NT2/D1 (cell line): ENCODE results near the gene C9orf72.
"Not testable (repeated sequence)": the region's sequence is repeated elsewhere in the genome, so short reads cannot be mapped to it uniquely, and the experiment has no call there.

Experiments
- DNase-seq: peaks from one replicate; pipeline ENCODE4 v3.0.0-alpha.2; 2011; ENCODE audit warnings: low read depth, low spot score
- H3K27me3 ChIP-seq: 2 replicates; pipeline ENCODE4 v1.6.0; 2011; ENCODE audit warnings: mild to moderate bottlenecking; ENCODE audit not compliant: insufficient read length, insufficient read depth
- H3K36me3 ChIP-seq: 2 replicates; pipeline ENCODE4 v1.6.1; 2011; ENCODE audit warnings: mild to moderate bottlenecking, low read length, mixed read lengths; ENCODE audit not compliant: insufficient read depth, insufficient read length
- H3K4me1 ChIP-seq: 2 replicates; pipeline ENCODE4 v1.5.1; 2011; ENCODE audit not compliant: insufficient read depth, insufficient read length
- H3K4me3 ChIP-seq: 2 replicates; pipeline ENCODE4 v1.5.1; 2011; ENCODE audit warnings: low read depth; ENCODE audit not compliant: insufficient read length
- H3K9ac ChIP-seq: 2 replicates; pipeline ENCODE4 v1.6.0; 2011; ENCODE audit warnings: low read depth; ENCODE audit not compliant: insufficient read length
- H3K9me3 ChIP-seq: 2 replicates; pipeline ENCODE4 v1.5.1; 2011; ENCODE audit warnings: mild to moderate bottlenecking, low read length; ENCODE audit not compliant: insufficient read depth
- SUZ12 ChIP-seq: IDR thresholded peaks from 2 replicates; pipeline ENCODE4 v1.6.1; 2011; ENCODE audit not compliant: insufficient read length, insufficient read depth; ENCODE audit errors: extremely low read depth
- YY1 ChIP-seq: IDR thresholded peaks from 2 replicates; pipeline ENCODE4 v1.6.1; 2011; ENCODE audit not compliant: insufficient read length, insufficient read depth
- ZNF274 ChIP-seq: IDR thresholded peaks from 2 replicates; pipeline ENCODE4 v1.6.1; 2011; ENCODE audit warnings: mild to moderate bottlenecking, low read depth, low read length

Gene C9orf72, protein sequence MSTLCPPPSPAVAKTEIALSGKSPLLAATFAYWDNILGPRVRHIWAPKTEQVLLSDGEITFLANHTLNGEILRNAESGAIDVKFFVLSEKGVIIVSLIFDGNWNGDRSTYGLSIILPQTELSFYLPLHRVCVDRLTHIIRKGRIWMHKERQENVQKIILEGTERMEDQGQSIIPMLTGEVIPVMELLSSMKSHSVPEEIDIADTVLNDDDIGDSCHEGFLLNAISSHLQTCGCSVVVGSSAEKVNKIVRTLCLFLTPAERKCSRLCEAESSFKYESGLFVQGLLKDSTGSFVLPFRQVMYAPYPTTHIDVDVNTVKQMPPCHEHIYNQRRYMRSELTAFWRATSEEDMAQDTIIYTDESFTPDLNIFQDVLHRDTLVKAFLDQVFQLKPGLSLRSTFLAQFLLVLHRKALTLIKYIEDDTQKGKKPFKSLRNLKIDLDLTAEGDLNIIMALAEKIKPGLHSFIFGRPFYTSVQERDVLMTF

DNA sequence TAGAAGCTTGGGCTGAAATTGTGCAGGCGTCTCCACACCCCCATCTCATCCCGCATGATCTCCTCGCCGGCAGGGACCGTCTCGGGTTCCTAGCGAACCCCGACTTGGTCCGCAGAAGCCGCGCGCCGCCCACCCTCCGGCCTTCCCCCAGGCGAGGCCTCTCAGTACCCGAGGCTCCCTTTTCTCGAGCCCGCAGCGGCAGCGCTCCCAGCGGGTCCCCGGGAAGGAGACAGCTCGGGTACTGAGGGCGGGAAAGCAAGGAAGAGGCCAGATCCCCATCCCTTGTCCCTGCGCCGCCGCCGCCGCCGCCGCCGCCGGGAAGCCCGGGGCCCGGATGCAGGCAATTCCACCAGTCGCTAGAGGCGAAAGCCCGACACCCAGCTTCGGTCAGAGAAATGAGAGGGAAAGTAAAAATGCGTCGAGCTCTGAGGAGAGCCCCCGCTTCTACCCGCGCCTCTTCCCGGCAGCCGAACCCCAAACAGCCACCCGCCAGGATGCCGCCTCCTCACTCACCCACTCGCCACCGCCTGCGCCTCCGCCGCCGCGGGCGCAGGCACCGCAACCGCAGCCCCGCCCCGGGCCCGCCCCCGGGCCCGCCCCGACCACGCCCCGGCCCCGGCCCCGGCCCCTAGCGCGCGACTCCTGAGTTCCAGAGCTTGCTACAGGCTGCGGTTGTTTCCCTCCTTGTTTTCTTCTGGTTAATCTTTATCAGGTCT lies at the start of gene C9orf72:
Gene C9orf72, minus strand, starts transcription at position 564 of the 716 bp plus-strand sequence. CDS start 6,361 bp downstream, outside the sequence.
- TF ChIP-seq ZNF274, result no peak
- TF ChIP-seq YY1, result no peak
- TF ChIP-seq SUZ12, result no peak
- peaks cover 12% of the 10 kb centered on the region for H3K27me3 ChIP-seq
- peaks cover 2% of the 10 kb centered on the region for H3K9me3 ChIP-seq
- H3K9ac ChIP-seq, result peak within 1 kb of the TSS; percentile 94
- peak; percentile 23 for DNase-seq
- H3K4me1 ChIP-seq, result no peaks in the 10 kb centered on the region
- H3K36me3 ChIP-seq, result no peaks in the 10 kb centered on the region
- H3K4me3 ChIP-seq, result peak within 1 kb of the TSS; percentile 89

DNA sequence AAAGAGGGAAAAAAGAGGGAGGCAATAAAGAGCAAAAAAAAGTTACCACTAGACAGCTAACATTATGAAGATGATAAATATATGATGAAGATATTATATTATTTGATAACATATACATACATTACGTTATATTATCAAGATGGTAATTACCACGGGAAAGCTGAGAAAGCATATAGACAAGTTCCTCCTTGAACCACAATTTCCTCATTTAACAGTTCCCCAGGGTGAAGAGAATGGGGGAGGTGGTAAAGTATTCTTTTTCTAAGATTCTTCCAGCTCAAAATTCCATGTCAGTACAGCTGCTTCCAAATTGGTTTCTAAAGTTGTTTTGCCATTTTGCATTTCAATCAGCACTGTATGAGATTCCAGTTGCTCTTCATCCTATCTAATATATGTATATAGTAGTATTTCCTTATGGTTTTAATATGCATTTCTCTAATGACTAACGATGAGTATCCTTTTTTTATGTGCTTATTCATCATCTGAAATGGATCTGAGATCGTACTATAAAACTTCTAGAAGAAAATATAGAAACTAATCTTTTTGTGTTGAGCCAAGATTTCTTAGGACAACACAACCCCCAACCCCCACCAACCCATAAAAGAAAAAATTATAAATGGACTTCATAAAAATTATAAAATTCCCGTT lies 49.5 kb upstream of the C9orf72 start:
- Histone ChIP-seq H3K36me3 (no peaks in the 10 kb centered on the region), H3K9me3 (no peaks in the 10 kb centered on the region), H3K27me3 (peaks cover 3% of the 10 kb centered on the region), H3K4me1 (no peaks in the 10 kb centered on the region), H3K4me3 (no peak overlapping the region), H3K9ac (no peak overlapping the region)
- DNase-seq, result no peak
- no peak for TF ChIP-seq YY1
- no peak for TF ChIP-seq SUZ12
- no peak for TF ChIP-seq ZNF274

DNA sequence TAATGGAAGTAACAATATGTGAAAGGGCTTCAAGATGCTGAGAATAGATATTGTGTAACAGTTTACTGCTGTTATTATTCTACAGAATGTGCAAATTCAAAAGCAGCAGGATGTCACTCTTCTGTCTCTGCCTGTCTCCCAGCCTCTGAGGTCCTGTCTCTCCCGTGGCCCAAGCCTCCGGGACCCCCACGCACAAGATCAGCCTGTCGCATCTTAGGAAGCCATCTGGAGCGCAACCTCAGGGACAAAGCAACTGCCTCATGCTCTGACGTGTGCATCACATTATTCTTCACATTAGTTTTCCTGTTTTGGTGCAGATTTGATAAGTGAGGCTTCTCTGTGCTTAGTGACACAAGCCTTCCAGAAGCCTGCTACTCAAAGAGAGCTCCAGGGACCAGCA lies 46.5 kb upstream of the C9orf72 start:
- TF ChIP-seq SUZ12 (no peak), ZNF274 (no peak)
- no peaks in the 10 kb centered on the region for H3K4me1 ChIP-seq
- H3K4me3 ChIP-seq, result no peak overlapping the region
- H3K9me3 ChIP-seq, result no peaks in the 10 kb centered on the region
- DNase-seq, result no peak
- H3K36me3 ChIP-seq, result no peaks in the 10 kb centered on the region
- H3K9ac ChIP-seq, result no peak overlapping the region
- no peaks in the 10 kb centered on the region for H3K27me3 ChIP-seq

DNA sequence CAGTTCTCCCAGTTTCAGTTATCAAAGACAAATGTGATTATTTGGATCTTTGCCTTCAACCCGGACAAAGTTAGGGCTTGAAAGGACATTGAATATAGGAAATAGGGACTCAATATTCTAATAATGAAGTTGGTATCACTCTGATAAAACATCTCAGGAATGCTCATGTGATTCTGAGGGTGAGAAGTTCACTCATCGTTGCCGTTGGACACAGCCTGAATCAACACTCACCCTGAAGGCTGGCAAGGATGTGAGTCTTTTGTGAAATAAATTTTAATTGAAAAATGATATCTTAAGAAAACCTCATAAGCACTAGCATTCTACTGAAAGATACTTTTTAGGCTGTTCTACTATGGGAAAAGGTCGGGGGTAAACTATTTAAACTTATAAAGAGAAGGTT lies 44.8 kb upstream of the C9orf72 start:
- Histone ChIP-seq H3K4me3 (no peak overlapping the region), H3K36me3 (no peaks in the 10 kb centered on the region), H3K9me3 (no peaks in the 10 kb centered on the region), H3K9ac (no peak overlapping the region), H3K27me3 (no peaks in the 10 kb centered on the region), H3K4me1 (no peaks in the 10 kb centered on the region)
- TF ChIP-seq YY1 (no peak), SUZ12 (no peak), ZNF274 (no peak)
- DNase-seq, result no peak

DNA sequence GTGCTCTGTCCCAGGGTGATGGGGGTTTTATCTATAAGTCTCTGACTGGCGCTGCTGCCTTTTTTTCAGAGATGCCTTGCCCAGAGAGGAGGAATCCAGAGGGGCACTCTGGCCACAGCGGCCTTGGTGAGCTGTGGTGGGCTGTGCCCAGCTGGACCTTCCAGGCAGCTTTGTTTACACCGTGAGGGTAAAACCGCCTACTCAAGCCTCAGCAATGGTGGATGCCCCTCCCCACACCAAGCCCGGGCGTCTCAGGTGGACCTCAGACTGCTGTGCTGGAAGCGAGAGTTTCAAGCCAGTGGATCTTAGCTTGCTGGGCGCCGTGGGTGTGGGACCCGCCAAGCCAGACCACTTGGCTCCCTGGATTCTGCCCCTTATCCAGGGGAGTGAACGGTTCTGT lies 41.3 kb upstream of the C9orf72 start:
- Histone ChIP-seq H3K9me3 (no peaks in the 10 kb centered on the region), H3K27me3 (no peaks in the 10 kb centered on the region), H3K36me3 (no peaks in the 10 kb centered on the region), H3K4me3 (no peak overlapping the region), H3K9ac (no peak overlapping the region), H3K4me1 (no peaks in the 10 kb centered on the region)
- TF ChIP-seq SUZ12 (no peak), YY1 (no peak), ZNF274 (no peak)
- DNase-seq, result no peak

DNA sequence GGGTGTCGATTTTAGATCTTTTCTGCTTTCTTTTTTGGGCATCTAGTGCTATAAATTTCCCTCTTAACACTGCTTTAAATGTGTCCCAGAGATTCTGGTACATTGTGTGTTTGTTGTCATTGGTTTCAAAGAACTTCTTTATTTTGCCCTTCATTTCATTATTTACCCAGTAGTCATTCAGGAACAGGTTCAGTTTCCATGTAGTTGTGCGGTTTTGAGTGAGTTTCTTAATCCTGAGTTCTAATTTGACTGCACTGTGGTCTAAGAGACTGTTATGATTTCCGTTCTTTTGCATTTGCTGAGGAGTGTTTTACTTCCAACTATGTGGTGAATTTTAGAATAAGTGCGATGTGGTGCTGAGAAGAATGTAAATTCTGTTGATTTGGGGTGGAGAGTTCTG lies 38.8 kb upstream of the C9orf72 start:
- not testable (repeated sequence) for H3K9ac ChIP-seq, H3K9me3 ChIP-seq, DNase-seq, H3K4me1 ChIP-seq, H3K4me3 ChIP-seq, H3K27me3 ChIP-seq, H3K36me3 ChIP-seq

DNA sequence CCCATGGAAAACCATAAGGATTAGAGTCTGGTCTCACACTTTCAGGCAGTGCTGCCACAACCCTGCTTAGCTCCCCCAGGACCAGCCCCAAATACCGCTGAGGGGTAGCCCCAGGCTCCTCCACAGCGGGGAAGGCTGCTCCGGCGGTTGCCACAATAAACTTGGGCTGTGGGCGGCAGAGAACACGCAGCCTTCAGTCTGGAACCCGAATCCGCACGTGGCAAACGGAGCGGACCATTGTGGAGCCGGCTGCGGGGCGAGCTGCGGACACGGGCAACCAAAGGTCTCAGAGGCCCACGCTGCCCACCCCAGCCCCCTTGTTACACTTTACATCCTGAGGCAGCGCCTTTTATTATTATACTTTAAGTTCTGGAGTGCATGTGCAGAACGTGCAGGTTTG lies 37.3 kb upstream of the C9orf72 start:
- Histone ChIP-seq H3K36me3 (no peaks in the 10 kb centered on the region), H3K27me3 (no peaks in the 10 kb centered on the region), H3K4me3 (no peak overlapping the region), H3K9ac (no peak overlapping the region), H3K9me3 (no peaks in the 10 kb centered on the region), H3K4me1 (no peaks in the 10 kb centered on the region)
- TF ChIP-seq ZNF274, result no peak
- TF ChIP-seq YY1, result no peak
- TF ChIP-seq SUZ12, result no peak
- no peak for DNase-seq
